GM12878 (cell line): ENCODE data around the gene PRDM2.

Experiments
- ATF3 ChIP-seq: IDR thresholded peaks from 2 replicates; pipeline ENCODE4 v1.6.1; 2011; ENCODE audit warnings: low read depth, mild to moderate bottlenecking, low read length, moderate library complexity, borderline replicate concordance; ENCODE audit errors: extremely low read depth
- CBX5 ChIP-seq: sonication (generic); IDR thresholded peaks from 2 replicates; pipeline ENCODE4 v1.6.1; 2016; ENCODE audit warnings: low read depth, moderate library complexity, mild to moderate bottlenecking, inconsistent platforms
- MXI1 ChIP-seq: fragments of 150-350 bp; IDR thresholded peaks from 2 replicates; pipeline ENCODE4 v1.6.1; 2011; ENCODE audit warnings: low read depth, mild to moderate bottlenecking, inconsistent platforms, low read length, improper control_type of control experiment
- POLR2AphosphoS2 ChIP-seq: IDR thresholded peaks from 2 replicates; pipeline ENCODE4 v1.6.1; 2011; ENCODE audit warnings: low read depth, mild to moderate bottlenecking, low read length, improper control_type of control experiment, moderate library complexity
- RB1 ChIP-seq: fragments of 450-650 bp; formaldehyde crosslinking; IDR thresholded peaks from 2 replicates; pipeline ENCODE4 v1.6.1; 2017; ENCODE audit warnings: mild to moderate bottlenecking, borderline replicate concordance
- SMC3 ChIP-seq: IDR thresholded peaks from 2 replicates; pipeline ENCODE4 v1.6.1; 2011; ENCODE audit warnings: low read length, improper control_type of control experiment, borderline replicate concordance
- TARDBP ChIP-seq: IDR thresholded peaks from 2 replicates; pipeline ENCODE4 v1.6.1; 2016; ENCODE audit warnings: borderline replicate concordance
- TCF12 ChIP-seq: IDR thresholded peaks from 2 replicates; pipeline ENCODE4 v1.6.1; 2011; ENCODE audit warnings: low read depth, mild to moderate bottlenecking, low read length
- TF ChIP-seq, protein P1 (sequence below), 3 experiments: IDR thresholded peaks in 2 of 3; conservative IDR thresholded peaks in 1 of 3; 2 replicates each; pipeline ENCODE4 v1.5.1; 2011; ENCODE audit warnings: low read depth in 3 of 3, low read length in 3 of 3, mild to moderate bottlenecking in 3 of 3, control low read depth in 2 of 3, moderate library complexity in 2 of 3, inconsistent platforms in 1 of 3, mixed read lengths in 1 of 3; ENCODE audit not compliant: control insufficient read depth in 2 of 3, insufficient read depth in 1 of 3; ENCODE audit errors: extremely low read depth in 1 of 3

DNA sequence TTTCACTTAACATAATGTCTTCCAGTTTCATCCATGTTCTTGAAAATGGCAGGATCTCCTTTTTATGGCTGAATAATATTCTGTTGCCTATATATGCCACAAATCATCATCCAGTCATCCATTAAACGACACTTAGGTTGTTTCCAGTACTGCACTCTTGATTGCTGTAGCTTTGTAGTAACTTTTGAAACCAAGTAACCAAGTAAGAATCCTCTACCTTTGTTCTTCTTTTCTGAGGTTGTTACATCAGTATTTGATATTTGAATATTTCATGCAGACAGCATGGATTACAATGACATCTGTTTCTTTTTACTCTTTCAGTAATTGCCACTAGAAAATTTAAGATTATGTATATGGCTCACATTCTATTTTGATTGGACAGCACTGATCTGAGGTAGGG is 22.1 kb upstream of the PRDM2 start:
- TF ChIP-seq CBX5 (no peak), TARDBP (no peak), SMC3 (no peak), ATF3 (no peak), MXI1 (no peak), POLR2AphosphoS2 (no peak), RB1 (no peak), TCF12 (no peak)
- TF ChIP-seq, protein P1, sequence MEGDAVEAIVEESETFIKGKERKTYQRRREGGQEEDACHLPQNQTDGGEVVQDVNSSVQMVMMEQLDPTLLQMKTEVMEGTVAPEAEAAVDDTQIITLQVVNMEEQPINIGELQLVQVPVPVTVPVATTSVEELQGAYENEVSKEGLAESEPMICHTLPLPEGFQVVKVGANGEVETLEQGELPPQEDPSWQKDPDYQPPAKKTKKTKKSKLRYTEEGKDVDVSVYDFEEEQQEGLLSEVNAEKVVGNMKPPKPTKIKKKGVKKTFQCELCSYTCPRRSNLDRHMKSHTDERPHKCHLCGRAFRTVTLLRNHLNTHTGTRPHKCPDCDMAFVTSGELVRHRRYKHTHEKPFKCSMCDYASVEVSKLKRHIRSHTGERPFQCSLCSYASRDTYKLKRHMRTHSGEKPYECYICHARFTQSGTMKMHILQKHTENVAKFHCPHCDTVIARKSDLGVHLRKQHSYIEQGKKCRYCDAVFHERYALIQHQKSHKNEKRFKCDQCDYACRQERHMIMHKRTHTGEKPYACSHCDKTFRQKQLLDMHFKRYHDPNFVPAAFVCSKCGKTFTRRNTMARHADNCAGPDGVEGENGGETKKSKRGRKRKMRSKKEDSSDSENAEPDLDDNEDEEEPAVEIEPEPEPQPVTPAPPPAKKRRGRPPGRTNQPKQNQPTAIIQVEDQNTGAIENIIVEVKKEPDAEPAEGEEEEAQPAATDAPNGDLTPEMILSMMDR (IDR thresholded peaks at IDR 0.05 in 2 of 3, conservative IDR thresholded peaks at IDR 0.05 in 1 of 3; ENCODE audit: control insufficient read depth in 2 of 3, extremely low read depth in 1 of 3, insufficient read depth in 1 of 3, low read depth in 3 of 3, low read length in 3 of 3): no peak
